GM23338 (cell line): ENCODE measurements around the gene UHRF2. TPM values are rescaled to one million over a fixed set of nuclear protein-coding genes. Genes with fewer than 3 reads are reported as not detected.

Source experiments
- ATAC-seq: fragments of 200-7000 bp; cut with Tn5 transposase; 3 replicates; pipeline ENCODE4 v1.9.1; 2020
- DNase-seq: peaks from one replicate; pipeline ENCODE4 v3.0.0-alpha.2; 2015; ENCODE audit warnings: low spot score
- H2AFZ ChIP-seq: fragments of 200-600 bp; sonication (generic); 2 replicates; pipeline ENCODE4 v1.8.0; 2016; ENCODE audit warnings: antibody characterized with exemption, mild to moderate bottlenecking, moderate library complexity
- H3F3A ChIP-seq: fragments of 200-600 bp; sonication (generic); replicated peaks from 2 replicates; pipeline ENCODE4 v1.8.0; 2017; ENCODE audit warnings: antibody characterized with exemption, mixed run types, low read depth
- H3K27ac ChIP-seq: fragments of 200-600 bp; sonication (generic); 2 replicates; pipeline ENCODE4 v1.6.1; 2016; ENCODE audit warnings: low read depth
- H3K27me3 ChIP-seq: fragments of 200-600 bp; sonication (generic); 2 replicates; pipeline ENCODE4 v1.8.0; 2016; ENCODE audit warnings: mild to moderate bottlenecking, mixed run types, moderate library complexity; ENCODE audit not compliant: insufficient read depth
- H3K36me3 ChIP-seq: fragments of 200-600 bp; sonication (generic); 2 replicates; pipeline ENCODE4 v1.8.0; 2016; ENCODE audit warnings: mild to moderate bottlenecking; ENCODE audit not compliant: insufficient read depth
- H3K4me1 ChIP-seq: fragments of 200-600 bp; sonication (generic); 2 replicates; pipeline ENCODE4 v1.8.0; 2016; ENCODE audit warnings: mild to moderate bottlenecking, moderate library complexity; ENCODE audit not compliant: insufficient read depth
- H3K4me2 ChIP-seq: fragments of 200-600 bp; sonication (generic); 2 replicates; pipeline ENCODE4 v1.7.1; 2017; ENCODE audit warnings: mixed run types
- H3K4me3 ChIP-seq: fragments of 200-600 bp; sonication (generic); 2 replicates; pipeline ENCODE4 v1.6.1; 2016; ENCODE audit warnings: mixed run types
- H3K79me2 ChIP-seq: fragments of 200-600 bp; sonication (generic); replicated peaks from 2 replicates; pipeline ENCODE4 v1.8.0; 2017; ENCODE audit warnings: mild to moderate bottlenecking; ENCODE audit not compliant: insufficient read depth
- H3K9me2 ChIP-seq: fragments of 200-600 bp; sonication (generic); 2 replicates; pipeline ENCODE4 v1.8.0; 2017; ENCODE audit not compliant: insufficient read depth
- H4K20me1 ChIP-seq: fragments of 200-600 bp; sonication (generic); replicated peaks from 2 replicates; pipeline ENCODE4 v1.8.0; 2017; ENCODE audit warnings: mild to moderate bottlenecking; ENCODE audit not compliant: insufficient read depth
- H3K27ac Mint-ChIP-seq: 2 replicates; pipeline ENCODE4 v1.8.0; 2020; ENCODE audit warnings: inconsistent platforms, mild to moderate bottlenecking, moderate library complexity, mixed read lengths
- H3K27me3 Mint-ChIP-seq: 3 replicates; pipeline ENCODE4 v1.8.0; 2022; ENCODE audit warnings: low read depth, mild to moderate bottlenecking, moderate library complexity, mixed read lengths, inconsistent platforms; ENCODE audit not compliant: insufficient read depth, poor library complexity
- H3K36me3 Mint-ChIP-seq: 3 replicates; pipeline ENCODE4 v1.8.0; 2021; ENCODE audit warnings: low read depth, mild to moderate bottlenecking, inconsistent platforms, moderate library complexity, mixed read lengths
- H3K4me1 Mint-ChIP-seq: 3 replicates; pipeline ENCODE4 v1.8.0; 2020; ENCODE audit warnings: mild to moderate bottlenecking, inconsistent platforms, mixed read lengths
- H3K4me3 Mint-ChIP-seq: 3 replicates; pipeline ENCODE4 v1.8.0; 2021; ENCODE audit warnings: moderate library complexity, mild to moderate bottlenecking, inconsistent platforms, mixed read lengths
- H3K9me3 Mint-ChIP-seq: 3 replicates; pipeline ENCODE4 v1.8.0; 2020; ENCODE audit warnings: moderate library complexity, mild to moderate bottlenecking, inconsistent platforms, mixed read lengths
- CREB1 ChIP-seq: fragments of 250-450 bp; sonication (Bioruptor Pico); IDR thresholded peaks from 2 replicates; pipeline ENCODE4 v1.5.0; 2020; ENCODE audit warnings: low read depth, mild to moderate bottlenecking, moderate library complexity
- CTCF ChIP-seq, 2 experiments: fragments of 200-600 bp in 1 of 2; sonication (generic) in 1 of 2; conservative IDR thresholded peaks; 2 replicates each; pipeline versions ENCODE4 v1.5.1 to v1.6.1; 2016 to 2017; ENCODE audit warnings: antibody characterized with exemption in 2 of 2, low read depth in 2 of 2, mild to moderate bottlenecking in 2 of 2, moderate library complexity in 1 of 2
- ETS1 ChIP-seq: IDR thresholded peaks from 2 replicates; pipeline ENCODE4 v1.6.1; 2016; ENCODE audit warnings: antibody characterized with exemption
- EZH2 ChIP-seq: fragments of 200-600 bp; sonication (generic); IDR thresholded peaks from one replicate; pipeline ENCODE4 v1.8.0; 2017; ENCODE audit warnings: antibody characterized with exemption, mild to moderate bottlenecking, low read depth; ENCODE audit not compliant: unreplicated experiment
- JUNB ChIP-seq: IDR thresholded peaks from one replicate; pipeline ENCODE4 v1.6.1; 2016; ENCODE audit warnings: antibody characterized with exemption; ENCODE audit not compliant: unreplicated experiment
- POLR2AphosphoS5 ChIP-seq: IDR thresholded peaks from 2 replicates; pipeline ENCODE4 v1.6.1; 2016; ENCODE audit warnings: antibody characterized with exemption, low read depth
- REST ChIP-seq: IDR thresholded peaks from one replicate; pipeline ENCODE4 v1.6.1; 2018; ENCODE audit warnings: antibody characterized with exemption; ENCODE audit not compliant: unreplicated experiment
- STAT1 ChIP-seq: IDR thresholded peaks from one replicate; pipeline ENCODE4 v1.6.1; 2016; ENCODE audit warnings: antibody characterized with exemption; ENCODE audit not compliant: unreplicated experiment
- ZNF114 ChIP-seq: fragments of 250-450 bp; sonication (Bioruptor Pico); IDR thresholded peaks from 2 replicates; pipeline ENCODE4 v1.5.0; 2020; ENCODE audit warnings: mild to moderate bottlenecking, moderate library complexity
- ZNF331 ChIP-seq: fragments of 250-450 bp; sonication (Bioruptor Pico); IDR thresholded peaks from 2 replicates; pipeline ENCODE4 v1.5.0; 2020; ENCODE audit warnings: low read depth, mild to moderate bottlenecking, moderate library complexity
- polyA plus RNA-seq: library from polyadenylated mRNA; unstranded; fragments of >200 nt; fragmentation: Nextera tagmentation; extraction: Ambion mirVana; gene quantifications from 2 replicates; pipeline ENCODE4 v1.2.1, GENCODE V29; 2016
- total RNA-seq: library from RNA; depleted of rRNA; stranded (reverse); fragments of >200 nt; shearing (Covaris generic); gene quantifications from 2 replicates; pipeline ENCODE4 v1.2.3, GENCODE V29; 2014

The UHRF2 gene
- total and polyA plus RNA-seq, 2 experiments from 2014 or later: 15.1 to 51.6 TPM

- Histone ChIP-seq H3K27me3 (peaks cover 27% of the 10 kb centered on the region), H3K9me2 (no peaks in the 10 kb centered on the region), H3F3A (0 out of 2 replicates have a peak, but pooled peaks cover 5% of the 10 kb centered on the region), H4K20me1 (peaks cover 42% of the 10 kb centered on the region), H2AFZ (peak overlapping the region; percentile 60; the same call in 1 of the 2 replicates), H3K4me2 (peak overlapping the region; percentile 80), H3K79me2 (peaks cover 48% of the 10 kb centered on the region), H3K4me3 (peak overlapping the region; percentile 85), H3K27ac (no peak overlapping the region), H3K36me3 (peaks cover 5% of the 10 kb centered on the region; the same call in 1 of the 2 replicates), H3K4me1 (0 out of 2 replicates have a peak, but pooled peaks cover 13% of the 10 kb centered on the region)
- Mint-ChIP-seq H3K27me3 (peaks cover 3% of the 10 kb centered on the region), H3K27ac (no peak overlapping the region), H3K4me1 (peaks cover 32% of the 10 kb centered on the region), H3K9me3 (peaks cover 2% of the 10 kb centered on the region; the same call in 1 of the 3 replicates), H3K36me3 (peaks cover 11% of the 10 kb centered on the region), H3K4me3 (peak overlapping the region; percentile 79)
- TF ChIP-seq EZH2 (no peak), POLR2AphosphoS5 (no peak; the same call in 1 of the 2 replicates), ZNF331 (CRISPR knock-in tag) (no peak), CREB1 (no peak), CTCF (conservative IDR thresholded peaks at IDR 0.05; ENCODE audit: low read depth in 2 of 2) (no peak), ZNF114 (CRISPR knock-in tag) (no peak), ETS1 (no peak), REST (no peak), JUNB (no peak), STAT1 (no peak)
- peak; percentile 26 for ATAC-seq
- peak; percentile 61 for DNase-seq
Observed at GRCh38 chr9:6413365-6414246, 607 bp downstream of the UHRF2 start.
